Epithelial cell of esophagus (primary cell): Measurements from ENCODE around the gene MINK1.

ENCODE experiments used
- DNase-seq: peaks from one replicate; pipeline ENCODE4 v3.0.0; 2010; ENCODE audit warnings: low read depth
- H3K4me3 ChIP-seq: 2 replicates; pipeline ENCODE4 v1.5.1; 2011; ENCODE audit warnings: mild to moderate bottlenecking, low read length, control low read depth
- CTCF ChIP-seq: IDR thresholded peaks from 2 replicates; pipeline ENCODE4 v1.5.1; 2011; ENCODE audit warnings: low read depth, mild to moderate bottlenecking, low read length, control low read depth, inconsistent platforms; ENCODE audit not compliant: insufficient read depth; ENCODE audit errors: missing control alignments

MINK1 gene

GRCh38 chr17:4833178-4833940 is at the start of gene MINK1:
MINK1 (plus strand) TSS chr17:4833340; CDS start chr17:4833584, 244 bp downstream.
- H3K4me3 ChIP-seq: peak within 1 kb of the TSS; percentile 84
- peak; percentile 95 for DNase-seq
- TF ChIP-seq CTCF: no peak

GRCh38 chr17:4785311-4786105 is 47.6 kb upstream of the MINK1 start:
- H3K4me3 ChIP-seq: no peak overlapping the region
- TF ChIP-seq CTCF: no peak
- DNase-seq: no peak

- DNase-seq: peak; percentile 18
- no peak within 1 kb of the TSS for H3K4me3 ChIP-seq
Measured at GRCh38 chr17:4786106-4786511, 47.0 kb upstream of the MINK1 start, which contains the start of gene VMO1. VMO1 (minus strand) TSS chr17:4786364; CDS start chr17:4786352, 12 bp downstream.

GRCh38 chr17:4786516-4786915 is 46.6 kb upstream of the MINK1 start:
- TF ChIP-seq CTCF: no peak
- DNase-seq: no peak
- no peak overlapping the region for H3K4me3 ChIP-seq

More at GRCh38 chr17:4786106-4786511, 47.0 kb upstream of the MINK1 start, which contains the start of gene VMO1:
- TF ChIP-seq CTCF: no peak

- no peak for DNase-seq
- H3K4me3 ChIP-seq: peak overlapping the region; percentile 77
- TF ChIP-seq CTCF: no peak
Measured at GRCh38 chr17:4788159-4788806, 44.9 kb upstream of the MINK1 start.

GRCh38 chr17:4788807-4789700 is 44.1 kb upstream of the MINK1 start, which contains the start of gene GLTPD2:
GLTPD2 (plus strand) TSS chr17:4788964; CDS start chr17:4789012, 48 bp downstream.
- TF ChIP-seq CTCF: no peak
- DNase-seq: no peak
- H3K4me3 ChIP-seq: peak within 1 kb of the TSS; percentile 77
